Type B pancreatic cell (in vitro differentiated cells): ENCODE measurements around the gene RANBP3. TPM values are rescaled to one million over a fixed set of nuclear protein-coding genes. Genes with fewer than 3 reads are reported as not detected.

Experiments
- DNase-seq: peaks from one replicate; pipeline ENCODE4 v3.0.0; 2021; ENCODE audit warnings: mixed read lengths; ENCODE audit not compliant: unreplicated experiment; ENCODE audit errors: extremely low spot score
- H3K27ac Mint-ChIP-seq: 2 replicates; pipeline ENCODE4 v1.8.0; 2021; ENCODE audit warnings: mild to moderate bottlenecking, mixed read lengths
- H3K27me3 Mint-ChIP-seq: 2 replicates; pipeline ENCODE4 v1.8.0; 2021; ENCODE audit warnings: mixed read lengths
- H3K36me3 Mint-ChIP-seq: 2 replicates; pipeline ENCODE4 v1.8.0; 2021; ENCODE audit warnings: mixed read lengths
- H3K4me1 Mint-ChIP-seq: one replicate; pipeline ENCODE4 v1.8.0; 2021; ENCODE audit warnings: mixed read lengths; ENCODE audit not compliant: unreplicated experiment
- H3K4me3 Mint-ChIP-seq: 2 replicates; pipeline ENCODE4 v1.8.0; 2021; ENCODE audit warnings: mild to moderate bottlenecking, mixed read lengths
- H3K9me3 Mint-ChIP-seq: 2 replicates; pipeline ENCODE4 v1.8.0; 2021; ENCODE audit warnings: mixed read lengths
- CTCF ChIP-seq: fragments of 200-600 bp; sonication (generic); conservative IDR thresholded peaks from 2 replicates; pipeline ENCODE4 v1.5.0; 2021; ENCODE audit warnings: antibody characterized with exemption, mild to moderate bottlenecking
- total RNA-seq: library from RNA; stranded (reverse); gene quantifications from 2 replicates; pipeline ENCODE4 v1.2.1, GENCODE V29; 2021; ENCODE audit warnings: low replicate concordance

The RANBP3 gene
- total RNA-seq, 1 donor from 2014 or later, result 92.4 TPM

GRCh38 chr19:5904352-5905113 is 73.4 kb downstream of the RANBP3 start, which contains the start of gene VMAC:
TSS of gene VMAC (plus strand) at chr19:5904872. CDS start at chr19:5904891, 19 bp downstream.
- Mint-ChIP-seq H3K4me1 (peaks cover 9% of the 10 kb centered on the region), H3K27ac (peak within 1 kb of the TSS; percentile 100), H3K36me3 (peaks cover 7% of the 10 kb centered on the region), H3K4me3 (peak within 1 kb of the TSS; percentile 97), H3K9me3 (no peaks in the 10 kb centered on the region), H3K27me3 (no peaks in the 10 kb centered on the region)
- no peak for TF ChIP-seq CTCF
- DNase-seq, result peak; percentile 99

GRCh38 chr19:5903624-5904351 is 74.2 kb downstream of the RANBP3 start, which contains the start of gene NDUFA11:
TSS of gene NDUFA11 (minus strand) at chr19:5903790. CDS start at chr19:5903708, 82 bp downstream.
- H3K9me3 Mint-ChIP-seq, result no peaks in the 10 kb centered on the region
- H3K27me3 Mint-ChIP-seq, result no peaks in the 10 kb centered on the region
- DNase-seq, result peak; percentile 100
- peaks cover 7% of the 10 kb centered on the region for H3K36me3 Mint-ChIP-seq
- peak within 1 kb of the TSS; percentile 97 for H3K4me3 Mint-ChIP-seq
- H3K4me1 Mint-ChIP-seq, result peaks cover 9% of the 10 kb centered on the region
- peak within 1 kb of the TSS; percentile 100 for H3K27ac Mint-ChIP-seq
- TF ChIP-seq CTCF, result no peak

- Mint-ChIP-seq H3K36me3 (peaks cover 7% of the 10 kb centered on the region), H3K27me3 (no peaks in the 10 kb centered on the region), H3K4me1 (peaks cover 9% of the 10 kb centered on the region), H3K9me3 (no peaks in the 10 kb centered on the region), H3K4me3 (peak overlapping the region; percentile 97), H3K27ac (peak overlapping the region; percentile 100)
- DNase-seq, result no peak
- TF ChIP-seq CTCF, result no peak
These were observed 74.8 kb downstream of the RANBP3 start for GRCh38 chr19:5903056-5903623.

- DNase-seq, result no peak
- H3K27ac Mint-ChIP-seq, result peak overlapping the region; percentile 41
- H3K4me3 Mint-ChIP-seq, result peak overlapping the region; percentile 39
- no peak for TF ChIP-seq CTCF
- H3K9me3 Mint-ChIP-seq, result no peaks in the 10 kb centered on the region
- H3K27me3 Mint-ChIP-seq, result no peaks in the 10 kb centered on the region
- peaks cover 5% of the 10 kb centered on the region for H3K4me1 Mint-ChIP-seq
- peaks cover 7% of the 10 kb centered on the region for H3K36me3 Mint-ChIP-seq
These were observed 77.0 kb downstream of the RANBP3 start for GRCh38 chr19:5900976-5901375.

- Mint-ChIP-seq H3K4me3 (peak overlapping the region; percentile 36), H3K4me1 (peaks cover 5% of the 10 kb centered on the region), H3K27me3 (no peaks in the 10 kb centered on the region), H3K9me3 (no peaks in the 10 kb centered on the region), H3K36me3 (peaks cover 10% of the 10 kb centered on the region), H3K27ac (no peak overlapping the region)
- TF ChIP-seq CTCF, result no peak
- DNase-seq, result no peak
These were observed 78.0 kb downstream of the RANBP3 start for GRCh38 chr19:5899728-5900526.
